Skeletal muscle cell (primary cell): ENCODE measurements around the gene MRPS2.
"Not testable (repeated sequence)": the region's sequence is repeated elsewhere in the genome, so short reads cannot be mapped to it uniquely, and the experiment has no call there.

Experiments used
- DNase-seq: peaks from one replicate; pipeline ENCODE4 v3.0.0-alpha.2; 2010; ENCODE audit warnings: low read depth
- H3K4me3 ChIP-seq: 2 replicates; pipeline ENCODE4 v1.5.1; 2011; ENCODE audit warnings: low read depth, mild to moderate bottlenecking, control low read depth, low read length, moderate library complexity

The MRPS2 gene

DNA sequence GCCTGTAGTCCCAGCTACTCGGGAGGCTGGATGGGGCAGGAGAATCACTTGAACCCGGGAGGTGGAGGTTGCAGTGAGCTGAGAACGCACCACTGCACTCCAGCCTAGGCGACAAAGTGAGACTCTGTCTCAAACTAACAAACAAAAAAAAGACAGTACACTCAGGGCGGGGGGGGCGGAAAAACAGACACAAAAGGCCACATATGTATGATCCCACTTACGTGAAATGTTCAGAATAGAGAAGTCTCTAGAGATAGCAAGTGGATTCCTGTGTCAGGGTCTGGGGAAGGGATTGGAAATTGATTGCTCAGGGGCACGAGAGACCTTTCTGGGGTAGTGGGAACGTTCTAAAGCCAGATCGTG, 11.7 kb downstream of the MRPS2 start:
- no peak overlapping the region for H3K4me3 ChIP-seq
- no peak for DNase-seq

GRCh38 chr9:135512904-135513303, 12.4 kb downstream of the MRPS2 start:
- no peak for DNase-seq
- H3K4me3 ChIP-seq: no peak overlapping the region

GRCh38 chr9:135513351-135513846, 12.9 kb downstream of the MRPS2 start:
- no peak for DNase-seq
- no peak overlapping the region for H3K4me3 ChIP-seq

DNA sequence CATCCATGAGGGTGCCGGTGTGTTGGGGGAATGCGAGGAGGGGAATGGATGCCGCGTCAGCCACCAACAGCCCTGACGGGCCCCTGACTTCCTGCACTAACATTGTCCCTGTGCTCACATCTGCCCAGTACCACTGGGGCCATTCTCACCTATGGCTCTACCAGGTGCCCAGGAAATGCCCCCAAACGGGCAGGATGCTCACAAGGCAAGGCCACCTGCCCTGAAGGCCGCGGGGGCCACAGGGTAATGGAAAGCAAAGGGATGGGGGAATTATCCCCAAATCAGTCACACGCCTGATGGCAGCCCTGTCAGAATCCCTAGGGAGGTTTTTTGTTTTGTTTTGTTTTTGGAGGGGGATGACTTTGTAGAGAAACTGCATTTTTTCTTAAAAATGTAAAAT, 13.4 kb downstream of the MRPS2 start:
- not testable (repeated sequence) for H3K4me3 ChIP-seq, DNase-seq

DNA sequence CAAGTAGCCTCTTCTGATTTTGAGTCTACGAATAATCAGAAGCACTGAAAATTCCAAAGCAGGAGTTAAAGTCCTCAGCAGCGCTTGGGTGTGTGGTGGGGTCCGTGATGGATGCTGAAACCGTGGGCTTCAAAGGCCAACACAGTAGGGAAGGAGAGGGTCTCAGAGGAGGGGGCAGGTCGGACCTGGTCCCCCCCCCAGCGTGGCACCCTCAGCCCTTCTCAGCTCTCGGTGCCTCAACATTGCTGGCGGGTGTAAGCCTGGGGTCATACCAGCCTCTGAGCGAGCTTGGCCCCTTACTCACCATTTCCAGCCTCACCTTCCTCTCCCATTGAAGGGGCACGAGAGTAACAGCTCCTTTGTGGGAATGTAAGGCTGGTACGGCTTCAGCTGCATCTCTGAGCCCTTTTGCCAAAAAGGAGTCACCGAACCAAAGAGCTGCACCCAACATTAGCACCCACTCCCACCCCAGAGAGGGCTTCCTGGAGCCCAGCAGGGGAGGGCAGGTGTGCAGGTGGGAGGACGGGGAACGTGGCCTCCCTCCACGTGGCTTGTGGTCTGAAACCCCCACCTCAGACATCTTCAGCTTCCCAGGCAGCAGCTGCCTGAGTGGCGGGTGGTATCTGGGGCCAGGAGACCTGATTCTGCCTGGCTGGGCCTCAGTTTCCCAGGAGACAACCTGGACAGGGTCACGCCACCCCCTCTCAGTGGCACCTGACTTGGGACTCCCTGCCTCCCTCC, 14.0 kb downstream of the MRPS2 start:
- DNase-seq: no peak
- no peak overlapping the region for H3K4me3 ChIP-seq

DNA sequence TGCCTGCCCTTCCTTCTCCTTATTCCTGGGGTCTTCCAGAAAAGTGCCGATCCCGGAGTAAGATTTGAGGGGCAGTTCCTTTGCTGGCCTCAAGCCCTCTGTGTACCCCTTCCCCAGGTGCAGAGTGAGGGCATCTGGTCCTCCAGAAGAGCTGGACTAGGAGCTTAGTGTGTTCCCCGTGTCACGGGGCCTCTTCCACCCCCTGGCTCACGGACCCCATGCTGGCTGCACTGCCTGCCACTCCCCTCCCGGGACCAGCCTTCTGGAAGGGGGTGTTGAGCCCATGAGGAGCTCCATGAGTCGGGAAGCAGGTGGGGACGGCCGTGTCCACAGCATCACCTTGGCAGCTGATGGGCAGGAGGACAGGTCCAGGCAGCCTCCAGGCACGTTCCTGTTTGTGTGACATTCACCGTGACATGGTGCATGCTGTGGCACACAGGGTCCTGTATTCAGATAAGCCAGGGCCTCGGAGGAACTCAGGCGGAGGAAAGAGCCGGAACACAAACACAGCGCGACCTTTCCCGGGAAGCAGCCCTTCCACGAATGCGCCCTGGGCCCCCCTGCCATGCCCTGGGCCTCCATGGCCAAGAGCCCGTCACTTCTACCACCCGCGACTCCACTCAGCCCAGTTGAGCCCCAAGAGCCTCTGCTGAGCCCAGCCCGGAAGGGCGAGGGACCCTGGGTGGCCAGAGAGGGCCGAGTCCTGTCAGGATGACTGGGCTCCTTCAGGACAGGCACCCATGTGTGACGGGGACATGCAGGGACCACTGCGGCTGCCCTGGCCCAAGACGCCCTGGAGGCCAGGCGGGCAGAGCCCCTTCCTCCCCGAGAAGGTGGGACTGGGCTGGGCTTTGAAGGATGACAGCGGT, 14.8 kb downstream of the MRPS2 start:
- no peak overlapping the region for H3K4me3 ChIP-seq
- no peak for DNase-seq

DNA sequence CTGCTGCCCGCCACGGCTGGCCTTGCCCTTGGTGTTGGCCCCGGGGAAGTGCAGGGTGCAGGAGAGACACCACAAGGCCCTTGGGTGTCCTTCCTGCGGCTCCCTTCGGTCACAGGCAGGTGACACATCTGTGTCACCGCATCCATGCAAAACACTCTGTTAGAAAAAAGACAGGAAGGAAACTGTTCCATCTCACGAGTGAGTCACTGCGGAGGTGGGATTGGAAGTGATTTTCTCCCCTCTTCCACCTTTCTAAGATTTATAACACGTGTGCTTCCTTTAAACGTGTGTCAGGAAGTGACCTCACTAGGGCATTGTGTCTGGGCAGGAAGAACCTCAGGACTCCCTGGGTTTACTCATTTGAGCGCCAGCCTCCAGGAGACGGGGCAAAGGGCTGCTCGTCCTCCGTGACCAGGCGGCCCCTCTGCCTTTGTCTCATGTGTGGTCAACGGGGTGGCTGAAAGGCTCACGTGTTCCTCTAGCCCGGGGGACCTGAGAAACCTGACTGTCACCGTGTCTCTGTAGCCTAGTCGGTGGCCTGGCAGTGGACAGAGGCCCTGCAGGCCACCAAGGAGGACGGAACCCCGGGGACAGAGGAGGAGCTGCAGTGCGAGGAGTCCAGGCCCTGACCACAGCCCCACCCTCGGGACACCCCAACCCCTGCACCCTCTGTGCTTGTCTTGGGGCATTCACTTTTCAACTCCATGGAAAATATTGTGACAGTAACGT, 15.8 kb downstream of the MRPS2 start:
- no peak for DNase-seq
- H3K4me3 ChIP-seq: no peak overlapping the region

- H3K4me3 ChIP-seq: no peak overlapping the region
- no peak for DNase-seq
Measured at GRCh38 chr9:135517407-135517822, 16.9 kb downstream of the MRPS2 start.

GRCh38 chr9:135519179-135519971, 18.9 kb downstream of the MRPS2 start:
- DNase-seq: no peak
- no peak overlapping the region for H3K4me3 ChIP-seq

GRCh38 chr9:135520916-135521607, 20.6 kb downstream of the MRPS2 start, which contains the start of gene LCN1:
Gene LCN1, plus strand, starts transcription at chr9:135521440. Its CDS starts 58 bp downstream, at chr9:135521498.
- no peak within 1 kb of the TSS for H3K4me3 ChIP-seq
- no peak for DNase-seq

DNA sequence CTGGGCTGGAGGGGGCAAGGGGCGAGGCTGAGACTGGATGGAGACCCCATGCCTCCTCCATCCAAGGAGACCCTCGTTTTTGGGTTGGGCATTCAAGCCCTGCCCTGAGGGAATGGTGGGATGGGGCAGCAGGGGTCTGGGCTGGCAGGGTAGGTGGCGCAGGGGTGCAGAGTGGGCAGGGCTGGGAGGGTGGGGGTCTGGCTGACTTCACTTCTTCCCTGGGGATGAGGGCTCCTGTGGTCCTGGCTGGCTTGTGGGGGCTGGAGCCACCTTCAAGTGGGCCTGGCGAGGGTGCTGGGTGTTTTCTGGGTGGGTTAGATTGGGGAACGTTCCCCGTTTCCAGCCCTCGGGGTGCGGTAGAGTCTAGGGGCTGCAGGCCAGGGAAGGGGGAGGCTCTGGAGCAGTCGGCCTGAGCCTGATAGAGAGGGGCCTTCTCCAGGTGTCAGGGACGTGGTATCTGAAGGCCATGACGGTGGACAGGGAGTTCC, 21.2 kb downstream of the MRPS2 start:
- no peak for DNase-seq

GRCh38 chr9:135522137-135522877, 21.8 kb downstream of the MRPS2 start:
- DNase-seq: no peak
- H3K4me3 ChIP-seq: no peak overlapping the region

More for the DNA sequence above, 21.2 kb downstream of the MRPS2 start:
- no peak overlapping the region for H3K4me3 ChIP-seq

GRCh38 chr9:135522931-135523330, 22.4 kb downstream of the MRPS2 start:
- no peak for DNase-seq
- no peak overlapping the region for H3K4me3 ChIP-seq

- no peak for DNase-seq
Measured at GRCh38 chr9:135523521-135524129, 23.1 kb downstream of the MRPS2 start.

DNA sequence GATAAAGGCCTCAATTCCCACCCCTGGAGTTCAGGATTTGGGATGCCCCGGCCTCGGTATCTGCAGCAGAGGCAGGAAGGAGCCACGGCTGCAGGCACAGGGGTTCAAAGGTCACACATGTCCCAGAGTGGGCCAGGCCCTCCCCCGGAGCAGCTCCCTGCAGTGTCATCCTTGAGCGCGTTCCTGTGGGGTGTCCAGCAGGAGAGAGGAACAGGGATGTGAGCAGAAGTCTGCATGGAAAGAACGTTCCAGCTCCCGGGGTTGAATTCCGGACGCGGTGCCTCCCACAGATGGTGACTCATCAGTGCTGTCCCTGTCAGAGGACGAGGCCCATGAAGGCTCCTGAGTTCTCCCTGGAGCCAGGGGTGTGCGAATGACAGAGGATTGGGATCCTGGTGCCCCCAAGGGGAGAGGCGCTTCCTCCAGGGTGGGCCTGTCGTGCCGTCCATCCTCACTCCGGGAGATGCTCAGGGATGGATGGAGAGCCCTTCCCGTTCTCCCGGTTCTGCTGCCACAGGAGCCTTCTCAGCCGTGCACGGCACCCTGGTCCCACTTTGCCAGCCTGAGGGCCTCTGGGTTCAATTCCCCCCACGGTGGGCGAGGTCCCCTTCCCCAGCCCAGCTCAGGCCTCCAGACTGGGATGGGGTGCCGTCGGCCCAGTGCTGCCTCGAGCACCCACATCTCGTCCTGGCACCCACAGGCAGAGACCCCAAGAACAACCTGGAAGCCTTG, 23.8 kb downstream of the MRPS2 start:
- H3K4me3 ChIP-seq: no peak overlapping the region
- DNase-seq: no peak

More at GRCh38 chr9:135523521-135524129, 23.1 kb downstream of the MRPS2 start:
- no peak overlapping the region for H3K4me3 ChIP-seq

DNA sequence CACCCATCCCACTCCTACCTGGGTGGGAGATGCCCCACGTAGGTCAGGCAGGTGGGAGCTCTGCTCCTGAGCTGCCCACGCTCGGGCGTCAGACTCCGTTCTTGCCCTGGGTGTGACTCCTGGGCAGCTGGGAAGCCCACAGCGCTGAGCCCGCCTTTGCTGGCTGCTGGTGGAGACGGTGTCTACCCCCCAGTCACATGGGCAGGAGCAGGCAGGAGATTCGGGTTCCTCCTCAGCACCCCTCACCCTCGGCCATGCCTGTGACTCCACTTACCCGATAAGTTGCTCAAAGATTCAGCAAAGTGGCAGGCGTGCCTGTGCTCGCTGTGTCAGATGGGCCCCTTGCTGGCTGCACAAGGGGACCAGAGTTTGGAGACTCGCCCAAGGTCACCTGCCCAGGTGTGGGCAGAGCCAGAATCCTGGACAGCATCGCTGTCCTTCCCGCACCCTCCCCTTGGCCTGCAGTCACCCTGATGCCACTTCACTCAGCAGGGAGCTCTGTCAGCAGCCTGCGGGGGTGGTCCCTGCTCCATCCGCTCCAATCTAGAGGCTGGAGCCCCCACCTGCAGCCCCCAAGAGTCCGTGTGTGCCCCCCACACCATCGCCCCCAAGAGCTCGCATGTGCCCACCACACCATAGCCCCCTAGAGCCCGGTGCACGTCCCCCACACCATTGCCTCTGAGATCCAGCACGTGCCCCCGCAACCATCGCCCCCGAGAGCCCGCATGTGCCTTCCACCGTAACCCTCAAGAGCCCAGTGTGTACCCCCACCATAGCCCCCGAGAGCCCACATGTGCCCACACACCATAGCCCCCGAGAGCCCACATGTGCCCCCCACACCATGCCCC, 25.0 kb downstream of the MRPS2 start:
- no peak overlapping the region for H3K4me3 ChIP-seq
- DNase-seq: no peak
